T47D (cell line): ENCODE results near the gene FITM2.
"Not testable (repeated sequence)": the region's sequence is repeated elsewhere in the genome, so short reads cannot be mapped to it uniquely, and the experiment has no call there.

Source experiments
- DNase-seq, 2 experiments: peaks; one replicate each; pipeline versions ENCODE4 v3.0.0 to v3.0.0-alpha.2; 2011 to 2012; ENCODE audit warnings: low read depth in 1 of 2, low spot score in 1 of 2
- JUND ChIP-seq: IDR thresholded peaks from 2 replicates; pipeline ENCODE4 v1.6.1; 2012; ENCODE audit warnings: low read depth
- in situ Hi-C: cut with HindIII; loops from 2 replicates; pipeline ENCODE4 v1.10.0; 2016; ENCODE audit warnings: low sequenced_read_pairs, low pct_unique_long_range_greater_than_20kb

The FITM2 gene

DNA sequence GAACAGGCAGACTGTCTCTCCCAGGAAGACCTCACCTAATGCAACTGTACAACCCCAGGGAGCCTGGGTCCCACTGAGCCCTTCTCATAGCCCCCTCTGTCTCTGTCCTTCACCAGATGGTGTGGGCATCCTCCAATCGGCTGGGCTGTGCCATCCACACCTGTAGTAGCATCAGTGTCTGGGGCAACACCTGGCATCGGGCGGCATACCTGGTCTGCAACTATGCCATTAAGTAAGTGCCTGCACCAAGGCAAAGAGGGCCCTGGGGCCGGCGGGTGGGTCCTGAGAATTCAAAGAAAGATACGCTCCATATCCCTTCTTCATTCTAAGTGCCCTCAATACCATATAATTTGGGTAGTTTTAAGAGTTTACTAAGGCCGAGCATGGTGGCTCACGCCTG lies 34.1 kb upstream of the FITM2 start:
- TF ChIP-seq JUND: no peak
- DNase-seq: no peak
- in situ Hi-C loops: no loop called here

DNA sequence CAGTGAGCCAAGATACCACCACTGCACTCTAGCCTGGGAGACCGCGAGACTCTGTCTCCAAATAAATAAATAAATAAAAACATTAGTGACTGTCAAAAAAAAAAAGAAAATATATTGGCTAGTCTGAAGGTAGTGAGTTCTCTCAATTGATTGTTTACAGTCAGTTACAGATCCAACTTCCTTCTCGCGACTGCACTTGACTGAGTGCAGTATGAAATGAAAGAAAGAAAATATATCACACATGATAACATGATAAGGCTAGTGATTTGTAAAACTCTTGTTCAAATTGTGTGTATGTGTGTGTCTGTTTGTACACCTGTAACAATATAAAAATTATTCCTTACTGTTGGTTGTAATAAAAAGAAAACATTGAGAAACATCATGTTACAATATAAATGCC lies 33.7 kb upstream of the FITM2 start:
- in situ Hi-C loops: no loop called here
- no peak for DNase-seq
- TF ChIP-seq JUND: no peak

DNA sequence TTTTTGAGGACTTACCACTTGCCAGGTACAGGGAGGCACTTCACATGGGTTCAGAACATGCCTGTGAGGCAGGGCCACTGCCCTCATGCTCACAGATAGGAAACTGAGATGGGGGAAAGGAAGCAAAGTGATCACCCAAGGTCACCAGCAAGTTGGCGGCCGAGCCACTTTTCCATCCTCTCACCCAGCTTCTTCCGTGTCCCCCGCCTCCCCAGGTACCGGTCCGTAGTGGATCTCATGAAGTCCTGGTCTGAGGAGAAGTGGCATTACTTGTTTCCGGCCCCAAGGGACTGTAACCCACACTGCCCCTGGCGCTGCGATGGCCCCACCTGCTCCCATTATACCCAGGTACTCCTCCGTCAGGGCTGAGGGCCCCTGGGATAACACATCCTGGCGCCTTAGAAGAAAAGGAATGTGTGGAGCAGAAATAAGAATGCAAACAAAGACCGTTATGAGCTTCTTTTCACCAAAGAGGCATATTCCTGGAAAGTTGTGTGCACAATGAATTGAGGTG lies 32.2 kb upstream of the FITM2 start:
- in situ Hi-C loops: no loop called here
- DNase-seq: no peak
- TF ChIP-seq JUND: no peak

DNA sequence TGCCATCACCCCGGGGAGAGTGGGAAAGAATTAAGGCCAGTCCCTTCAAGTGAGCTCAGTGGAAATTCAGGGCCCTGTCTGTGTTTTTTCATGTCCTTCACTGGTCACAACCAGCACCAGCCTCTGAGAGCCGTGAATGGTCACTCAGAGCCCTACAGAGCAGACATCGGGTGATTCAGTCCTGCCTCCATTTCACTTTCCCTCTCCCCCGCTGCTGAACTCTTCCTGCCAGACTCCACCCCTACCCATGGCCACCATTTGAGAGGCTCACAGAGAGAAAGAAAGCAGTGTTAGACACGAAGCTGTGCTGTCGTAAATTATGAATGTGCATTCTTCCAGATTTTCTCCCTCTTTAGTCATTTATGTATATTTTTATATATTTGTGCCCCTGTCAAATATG lies 31.2 kb upstream of the FITM2 start:
- in situ Hi-C loops: no loop called here
- DNase-seq: no peak
- TF ChIP-seq JUND: no peak

DNA sequence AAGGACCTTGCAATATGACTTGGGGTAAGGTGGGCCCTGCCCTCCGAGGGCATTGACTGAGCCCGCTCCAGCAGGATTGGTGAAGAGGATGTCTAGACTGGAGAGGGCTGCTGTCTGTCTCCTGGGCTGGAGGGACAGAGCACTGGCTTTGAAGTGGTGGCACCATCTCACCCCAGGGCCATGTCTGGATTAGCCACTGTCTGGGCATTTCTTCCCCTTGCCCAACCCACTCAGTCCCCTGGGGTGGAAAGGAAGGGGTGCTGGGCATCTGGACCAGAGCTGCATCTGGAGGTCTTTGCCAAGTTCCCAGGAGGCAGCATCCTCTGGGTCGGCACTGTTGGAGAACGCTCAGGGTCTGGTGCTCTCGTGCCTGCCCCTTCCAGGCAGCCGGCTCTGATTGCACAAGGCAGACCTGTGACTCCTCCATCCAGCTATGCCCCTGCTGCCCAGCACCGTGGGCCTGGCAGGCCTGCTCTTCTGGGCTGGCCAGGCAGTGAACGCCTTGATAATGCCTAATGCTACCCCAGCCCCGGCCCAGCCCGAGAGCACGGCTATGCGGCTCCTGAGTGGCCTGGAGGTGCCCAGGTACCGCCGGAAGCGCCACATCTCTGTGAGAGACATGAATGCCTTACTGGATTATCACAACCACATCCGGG lies 25.9 kb upstream of the FITM2 start, which contains the start of gene R3HDML:
Gene R3HDML, plus strand, starts transcription at position 319 of the 656 bp plus-strand sequence. Its CDS starts 115 bp downstream, at position 434.
- no peak for DNase-seq
- in situ Hi-C loops: no loop called here

DNA sequence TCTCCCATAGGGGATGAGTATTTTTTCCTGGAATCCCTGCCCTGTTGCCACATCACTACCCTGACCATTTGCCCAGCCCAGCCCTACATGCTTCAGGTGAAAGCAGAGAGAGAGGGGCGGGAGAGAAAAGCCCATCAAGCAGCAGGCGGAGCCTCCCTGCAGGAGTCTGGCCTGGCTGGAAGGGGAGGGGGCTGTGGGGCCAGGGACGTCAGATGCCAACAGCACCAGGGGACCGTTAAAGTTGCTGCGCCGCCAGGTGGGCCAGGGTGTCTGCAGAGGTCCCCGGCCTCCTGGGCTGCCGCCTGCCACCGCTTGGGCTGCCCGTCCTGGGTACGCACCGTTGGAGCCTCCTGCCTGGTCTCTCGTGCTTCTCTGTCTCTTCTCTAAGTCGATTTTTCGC lies 25.1 kb upstream of the FITM2 start:
- TF ChIP-seq JUND: no peak
- in situ Hi-C loops: no loop called here
- DNase-seq: no peak

More for the DNA sequence above, 25.9 kb upstream of the FITM2 start, which contains the start of gene R3HDML:
- no peak for TF ChIP-seq JUND

DNA sequence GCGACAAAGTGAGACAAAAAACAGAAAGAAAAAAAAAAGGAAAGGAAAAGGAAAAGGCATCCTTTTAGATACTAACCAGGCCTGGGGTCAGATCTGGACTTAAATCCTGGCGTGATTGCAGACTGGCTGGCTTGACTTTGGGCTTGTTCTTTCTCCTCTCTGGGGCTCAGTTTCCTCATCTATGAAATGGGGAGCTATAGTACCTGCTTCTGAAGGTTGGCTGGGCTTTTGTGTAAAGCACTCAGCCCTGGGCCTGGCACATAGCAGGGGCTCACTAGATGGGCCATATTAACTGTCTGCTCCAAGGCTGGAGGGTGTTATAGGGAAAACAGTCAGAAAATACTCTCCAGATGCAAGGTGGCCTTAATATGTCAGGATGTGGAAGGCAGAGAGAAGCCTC lies 24.7 kb upstream of the FITM2 start:
- TF ChIP-seq JUND: no peak
- DNase-seq: no peak
- in situ Hi-C loops: no loop called here

DNA sequence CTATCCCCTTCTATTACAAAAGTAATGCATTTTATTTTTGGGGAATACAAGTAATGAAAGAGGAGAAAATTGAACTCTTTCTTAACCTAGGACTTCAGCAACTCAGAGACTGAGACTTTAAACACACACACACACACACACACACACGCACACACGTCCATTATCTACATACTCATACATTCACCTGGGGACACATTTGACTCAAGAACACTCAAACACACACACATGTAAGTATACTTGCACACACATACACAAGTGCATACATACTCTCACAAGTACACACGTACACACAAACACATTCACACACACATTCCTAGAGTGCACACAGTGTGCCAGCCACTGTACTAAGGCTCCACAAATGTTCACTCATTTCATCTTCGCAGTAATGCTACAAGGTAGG lies 23.7 kb upstream of the FITM2 start:
- TF ChIP-seq JUND: no peak
- in situ Hi-C loops: no loop called here
- no peak for DNase-seq

DNA sequence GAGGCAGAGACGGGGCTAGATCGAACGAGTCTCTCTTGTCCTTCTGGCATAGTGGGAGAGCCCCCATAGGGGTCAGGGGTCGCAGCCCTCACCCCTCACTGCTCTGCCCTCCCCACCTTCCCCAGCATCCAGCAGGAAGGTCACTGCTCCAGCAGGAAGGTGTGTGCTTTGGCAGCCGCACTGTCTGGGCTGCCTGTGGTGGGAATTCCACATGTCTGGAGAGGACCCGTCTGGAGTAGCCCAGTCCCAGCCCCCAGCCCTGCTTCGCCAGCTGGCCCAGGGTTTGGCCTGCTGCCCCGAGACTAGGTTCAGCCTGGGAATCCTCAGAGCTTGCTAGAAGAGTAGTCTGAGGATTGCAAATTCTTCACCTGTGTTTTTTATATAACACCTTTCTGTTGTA lies 23.3 kb upstream of the FITM2 start:
- in situ Hi-C loops: no loop called here
- no peak for DNase-seq
- no peak for TF ChIP-seq JUND

DNA sequence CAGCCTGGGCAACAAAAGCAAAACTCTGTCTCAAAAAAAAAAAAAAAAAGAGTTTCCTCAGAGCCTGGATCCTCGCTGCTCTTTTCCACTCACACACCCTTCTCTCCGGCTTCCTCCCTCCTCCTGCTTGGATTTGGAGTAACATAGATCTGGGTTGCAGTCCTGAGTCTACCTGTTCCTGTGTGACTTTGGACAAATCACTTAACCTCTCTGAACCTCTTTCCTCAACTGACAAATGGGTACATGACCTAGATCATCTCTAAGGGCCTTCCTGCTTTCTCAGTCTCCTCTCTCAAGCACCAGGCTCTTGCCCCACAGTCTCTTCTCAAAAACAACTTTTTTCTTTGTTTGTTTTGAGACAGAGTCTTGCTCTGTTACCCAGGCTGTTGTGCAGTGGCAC lies 20.2 kb upstream of the FITM2 start:
- no peak for TF ChIP-seq JUND
- DNase-seq: no peak
- in situ Hi-C loops: no loop called here

DNA sequence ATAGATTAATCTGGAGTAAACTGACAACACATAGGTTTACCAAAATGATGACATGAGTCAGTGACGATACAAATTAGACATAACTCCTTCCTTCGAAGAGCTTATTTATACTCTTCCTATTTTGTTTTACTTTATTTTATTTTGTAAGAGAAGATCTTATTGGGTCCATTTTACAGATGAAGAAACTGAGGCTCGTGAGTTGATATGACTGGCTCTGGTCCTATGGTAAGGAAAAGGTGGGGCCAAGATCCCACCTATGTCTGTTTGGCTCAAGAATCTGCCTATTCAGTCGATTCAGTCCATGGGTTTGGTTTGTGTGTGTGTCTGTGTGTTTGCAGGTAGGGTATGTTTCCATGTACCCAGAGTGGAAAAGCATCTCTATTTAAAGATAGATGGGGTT lies 17.4 kb upstream of the FITM2 start:
- in situ Hi-C loops: no loop called here
- DNase-seq: no peak
- TF ChIP-seq JUND: no peak

DNA sequence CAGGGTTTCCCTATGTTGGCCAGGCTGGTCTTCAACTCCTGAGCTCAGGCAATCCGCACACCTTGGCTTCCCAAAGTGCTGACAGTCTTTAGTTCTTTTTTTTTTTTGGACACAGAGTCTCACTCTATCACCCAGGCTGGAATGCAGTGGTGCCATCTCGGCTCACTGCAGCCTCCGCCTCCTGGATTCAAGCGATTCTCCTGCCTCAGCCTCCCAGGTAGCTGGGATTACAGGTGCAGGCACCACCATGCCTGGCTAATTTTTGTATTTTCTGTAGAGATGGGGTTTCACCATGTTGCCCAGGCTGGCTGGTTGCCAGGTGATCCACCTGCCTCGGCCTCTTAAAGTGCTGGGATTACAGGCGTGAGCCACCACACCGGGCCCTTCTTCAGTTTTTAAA lies 16.7 kb upstream of the FITM2 start:
- DNase-seq, in situ Hi-C loops: not testable (repeated sequence)

DNA sequence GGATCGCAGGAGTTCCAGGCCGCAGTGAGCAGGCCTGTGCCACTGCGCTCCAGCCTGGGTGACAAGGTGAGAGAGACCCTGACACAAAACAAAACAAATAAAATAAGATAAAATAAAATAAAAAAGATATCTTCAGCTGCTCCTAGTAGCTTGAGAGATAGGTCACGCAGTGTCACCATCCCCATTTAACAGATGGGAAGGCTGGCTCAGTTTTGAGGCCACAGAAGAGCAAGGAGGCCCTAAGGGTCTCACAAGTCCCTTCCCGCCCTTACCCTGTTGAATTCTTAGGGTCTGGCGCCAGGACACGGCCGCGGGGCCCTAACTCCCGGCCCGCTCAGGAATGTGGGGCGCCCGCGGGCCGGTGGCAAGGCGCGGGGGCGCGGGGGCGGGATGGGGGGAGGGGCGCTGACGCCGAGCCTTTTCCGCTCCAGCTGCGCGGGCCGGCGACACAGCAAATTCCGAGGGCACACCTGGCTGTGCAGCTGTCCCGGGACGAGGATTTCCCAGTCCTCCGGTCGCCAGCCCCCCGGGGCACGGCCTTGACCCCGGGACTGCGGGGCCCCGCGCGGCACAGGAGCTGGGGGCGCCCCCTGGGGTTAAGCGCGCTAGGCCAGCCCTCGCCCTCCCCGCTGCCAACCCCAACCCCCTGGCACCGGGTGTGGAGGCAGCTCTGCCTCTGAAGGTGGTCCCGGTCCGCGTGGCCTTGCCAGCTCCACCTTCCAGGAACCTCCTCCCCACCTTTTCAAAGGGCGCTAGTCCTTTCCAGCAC lies 15.6 kb upstream of the FITM2 start:
- TF ChIP-seq JUND: no peak
- no peak for DNase-seq
- in situ Hi-C loops: no loop called here

DNA sequence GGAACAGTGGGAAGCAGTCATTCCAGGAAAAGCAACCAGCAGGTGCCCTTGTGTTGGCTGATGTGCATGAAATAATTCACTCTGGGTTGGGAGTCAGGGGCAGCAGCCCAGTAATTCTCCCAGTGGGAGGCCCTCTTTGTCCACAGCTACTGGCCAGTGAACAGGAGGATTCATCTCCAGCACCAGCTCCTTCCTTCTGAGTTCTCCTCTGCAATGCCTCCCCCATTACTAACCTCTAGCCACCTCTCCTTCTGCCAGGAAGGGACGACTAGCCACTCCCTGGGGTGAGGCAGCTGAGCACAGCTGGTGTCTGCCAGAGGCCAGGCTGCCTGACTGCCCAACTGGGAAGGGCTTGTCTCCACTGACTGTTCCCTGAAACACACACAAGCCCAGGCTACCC lies 13.3 kb upstream of the FITM2 start:
- in situ Hi-C loops: no loop called here
- DNase-seq: no peak
- TF ChIP-seq JUND: no peak
